NCI-H1417 treated with DMSO at 0.1 percent for 48 hours (cell line): ENCODE measurements around the gene ZNF490.

Experiments
- DNase-seq: peaks from one replicate; lab custom pipeline; 2025; lab: John Stamatoyannopoulos, UW

The ZNF490 gene

DNA sequence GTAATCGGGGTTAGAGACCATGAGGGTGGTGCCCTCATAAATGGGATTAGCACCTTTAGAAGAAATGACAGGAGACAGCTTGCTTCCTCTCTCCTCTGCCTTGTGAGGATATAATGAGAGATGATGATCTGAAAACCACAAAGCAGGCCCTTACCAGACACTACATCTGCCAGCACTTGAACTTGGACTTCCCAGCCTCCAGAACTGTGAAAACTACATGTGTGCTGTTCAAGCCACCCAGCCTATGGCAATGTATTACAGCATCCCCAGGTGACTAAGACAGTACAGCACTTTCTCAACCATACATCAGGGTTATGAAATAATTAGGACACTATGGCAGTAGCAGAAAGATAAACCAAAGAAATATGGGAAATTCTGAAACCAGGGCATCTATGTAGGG lies 66.8 kb downstream of the ZNF490 start:
- no peak for DNase-seq
